ENCODE measurements around the gene ARHGEF28.

The ARHGEF28 gene

GRCh38 chr5:73654171-73654811 is 28.3 kb downstream of the ARHGEF28 start:
- DNase-seq (ENCODE audit: low spot score) = no peak

- no peak for DNase-seq (ENCODE audit: low spot score)
Measured at GRCh38 chr5:73654819-73655318, 28.9 kb downstream of the ARHGEF28 start.

- no peak for DNase-seq (ENCODE audit: low spot score)
Measured at GRCh38 chr5:73655521-73656160, 29.6 kb downstream of the ARHGEF28 start.

GRCh38 chr5:73661753-73662152 is 35.8 kb downstream of the ARHGEF28 start:
- no peak for DNase-seq (ENCODE audit: low spot score)

GRCh38 chr5:73663161-73663859 is 37.3 kb downstream of the ARHGEF28 start:
- no peak for DNase-seq (ENCODE audit: low spot score)

- no peak for DNase-seq (ENCODE audit: low spot score)
Measured at GRCh38 chr5:73663860-73664240, 37.9 kb downstream of the ARHGEF28 start.

GRCh38 chr5:73664796-73665195 is 38.8 kb downstream of the ARHGEF28 start:
- no peak for DNase-seq (ENCODE audit: low spot score)

- DNase-seq (ENCODE audit: low spot score) = no peak
Measured at GRCh38 chr5:73666891-73667290, 40.9 kb downstream of the ARHGEF28 start.

GRCh38 chr5:73668017-73668416 is 42.0 kb downstream of the ARHGEF28 start:
- no peak for DNase-seq (ENCODE audit: low spot score)

- DNase-seq (ENCODE audit: low spot score) = no peak
Measured at GRCh38 chr5:73668486-73669111, 42.6 kb downstream of the ARHGEF28 start.

- no peak for DNase-seq (ENCODE audit: low spot score)
Measured at GRCh38 chr5:73670731-73671130, 44.7 kb downstream of the ARHGEF28 start.

- no peak for DNase-seq (ENCODE audit: low spot score)
Measured at GRCh38 chr5:73672132-73672531, 46.1 kb downstream of the ARHGEF28 start.

GRCh38 chr5:73673161-73673591 is 47.2 kb downstream of the ARHGEF28 start:
- no peak for DNase-seq (ENCODE audit: low spot score)

GRCh38 chr5:73674669-73675004 is 48.6 kb downstream of the ARHGEF28 start:
- no peak for DNase-seq (ENCODE audit: low spot score)

- no peak for DNase-seq (ENCODE audit: low spot score)
Measured at GRCh38 chr5:73678322-73678740, 52.3 kb downstream of the ARHGEF28 start.

GRCh38 chr5:73678807-73679206 is 52.8 kb downstream of the ARHGEF28 start:
- no peak for DNase-seq (ENCODE audit: low spot score)

GRCh38 chr5:73682176-73682575 is 56.2 kb downstream of the ARHGEF28 start:
- DNase-seq (ENCODE audit: low spot score) = no peak

GRCh38 chr5:73684691-73685090 is 58.7 kb downstream of the ARHGEF28 start:
- DNase-seq (ENCODE audit: low spot score) = no peak

GRCh38 chr5:73686912-73687311 is 60.9 kb downstream of the ARHGEF28 start:
- no peak for DNase-seq (ENCODE audit: low spot score)

GRCh38 chr5:73687357-73687756 is 61.4 kb downstream of the ARHGEF28 start:
- no peak for DNase-seq (ENCODE audit: low spot score)

GRCh38 chr5:73690015-73690414 is 64.0 kb downstream of the ARHGEF28 start:
- DNase-seq (ENCODE audit: low spot score) = no peak

Measured in SK-N-DZ (cell line).